Heart left ventricle (tissue), 13 donors: Measurements from ENCODE around the gene HS6ST3.

Experiments used
- POLR2A ChIP-seq, 2 donors: fragments of 450-650 bp; IDR thresholded peaks; one replicate each; pipeline ENCODE4 v1.6.1; 2017; ENCODE audit warnings: antibody characterized with exemption in 2 of 2, mild to moderate bottlenecking in 2 of 2, moderate library complexity in 2 of 2
- TF ChIP-seq, protein P1 (sequence below), 12 donors: fragments of 200-600 bp; sonication (generic) in 4 of 12; IDR thresholded peaks; one replicate each; pipeline versions ENCODE4 v1.5.0 to v1.8.0; 2018 to 2022; ENCODE audit warnings: antibody characterized with exemption in 12 of 12, mild to moderate bottlenecking in 5 of 12
- donor health status: ischemic (EF 13 %, LVEDD 7.1; RV severe dilation, severe dysfunction).
- donor health status: DM: no; HTN: yes; CAD: no.
- donor health status: DM: no; HTN: no; CAD: no.
- donor health status: ischemic (EF 25% LVEDD 6.9; RV normal size, moderate dysfunction).
- donor health status: ischemic (EF 25% LVEDD 5.7; RV mildly dilated, moderate dysfunction).
- donor health status: ischemic (EF 35%, LVEDD 5.7; RV mildly dilated, moderate dysfunction).
- donor health status: nonischemic (EF 11% LVEDD 7.7; RV severe dilation, severe dysfunction).
- donor health status: DM: yes; HTN: yes; CAD: no.
- donor health status: PGD.
- donor health status: ischemic (EF 29% LVEDD 5.4; RV normal size, mild dysfunction).
- donor health status: nonischemic (EF 23%, LVEDD 6.1; RV moderate dilation, normal function).

DNA sequence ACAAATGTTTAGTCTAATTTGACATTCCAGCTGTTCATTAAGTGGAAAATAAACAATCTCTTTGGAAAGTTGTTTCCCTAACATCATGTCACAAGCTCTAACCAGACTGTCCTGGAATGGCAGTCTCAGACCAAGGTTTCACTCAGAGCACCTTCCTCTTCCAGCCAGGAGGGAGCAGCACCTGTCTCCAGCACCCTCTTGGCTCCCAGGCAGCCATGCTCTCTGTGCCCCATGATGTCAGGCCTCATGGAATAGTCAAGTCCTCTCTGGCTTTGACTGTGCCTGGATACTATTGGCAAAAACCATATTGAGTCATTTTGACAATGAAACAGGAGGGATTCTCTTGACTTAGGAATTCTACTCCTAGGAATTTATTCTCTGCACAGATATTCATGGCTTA is 733.0 kb downstream of the HS6ST3 start:
- TF ChIP-seq, protein P1, sequence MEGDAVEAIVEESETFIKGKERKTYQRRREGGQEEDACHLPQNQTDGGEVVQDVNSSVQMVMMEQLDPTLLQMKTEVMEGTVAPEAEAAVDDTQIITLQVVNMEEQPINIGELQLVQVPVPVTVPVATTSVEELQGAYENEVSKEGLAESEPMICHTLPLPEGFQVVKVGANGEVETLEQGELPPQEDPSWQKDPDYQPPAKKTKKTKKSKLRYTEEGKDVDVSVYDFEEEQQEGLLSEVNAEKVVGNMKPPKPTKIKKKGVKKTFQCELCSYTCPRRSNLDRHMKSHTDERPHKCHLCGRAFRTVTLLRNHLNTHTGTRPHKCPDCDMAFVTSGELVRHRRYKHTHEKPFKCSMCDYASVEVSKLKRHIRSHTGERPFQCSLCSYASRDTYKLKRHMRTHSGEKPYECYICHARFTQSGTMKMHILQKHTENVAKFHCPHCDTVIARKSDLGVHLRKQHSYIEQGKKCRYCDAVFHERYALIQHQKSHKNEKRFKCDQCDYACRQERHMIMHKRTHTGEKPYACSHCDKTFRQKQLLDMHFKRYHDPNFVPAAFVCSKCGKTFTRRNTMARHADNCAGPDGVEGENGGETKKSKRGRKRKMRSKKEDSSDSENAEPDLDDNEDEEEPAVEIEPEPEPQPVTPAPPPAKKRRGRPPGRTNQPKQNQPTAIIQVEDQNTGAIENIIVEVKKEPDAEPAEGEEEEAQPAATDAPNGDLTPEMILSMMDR (IDR thresholded peaks at IDR 0.05): peak in 3 of 12 donors; percentile 13 to 14 (median 13)
- no peak for TF ChIP-seq POLR2A (IDR thresholded peaks at IDR 0.05)
